Measurements from ENCODE around the gene DGKB. TPM values are rescaled to one million over a fixed set of nuclear protein-coding genes. Genes with fewer than 3 reads are reported as not detected.

DGKB gene
- total RNA-seq, 2 experiments from 2014 or later: not detected

DNA sequence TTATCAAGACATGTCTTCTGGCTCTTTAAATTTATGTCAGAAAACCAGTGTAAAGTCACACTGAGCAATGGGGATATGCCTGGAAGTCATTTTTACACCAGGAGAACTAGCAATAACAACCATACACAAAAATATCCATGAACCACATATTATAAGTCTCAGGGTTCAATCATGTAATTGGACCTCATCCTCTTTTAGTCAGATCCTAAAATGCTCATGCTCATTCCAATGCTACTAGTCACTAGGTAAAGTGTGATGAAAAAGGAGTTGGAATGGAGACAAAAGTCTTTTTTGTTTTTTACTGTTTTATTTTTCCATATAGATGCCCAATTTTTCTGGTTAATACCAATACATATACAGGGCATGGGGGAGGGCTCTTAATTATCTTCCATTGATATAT lies 306.1 kb downstream of the DGKB start:
- ChIA-PET CTCF (no interaction called here), POLR2A (no interaction called here)
- H3K36me3 Mint-ChIP-seq (ENCODE audit: low read depth): no peaks in the 10 kb centered on the region
- no peak overlapping the region for H3K27ac Mint-ChIP-seq
- H3K9me3 Mint-ChIP-seq: no peaks in the 10 kb centered on the region
- no peak overlapping the region for H3K4me3 Mint-ChIP-seq
- H3K27me3 Mint-ChIP-seq: no peaks in the 10 kb centered on the region
- DNase-seq: no peak
- no peaks in the 10 kb centered on the region for H3K4me1 Mint-ChIP-seq

DNA sequence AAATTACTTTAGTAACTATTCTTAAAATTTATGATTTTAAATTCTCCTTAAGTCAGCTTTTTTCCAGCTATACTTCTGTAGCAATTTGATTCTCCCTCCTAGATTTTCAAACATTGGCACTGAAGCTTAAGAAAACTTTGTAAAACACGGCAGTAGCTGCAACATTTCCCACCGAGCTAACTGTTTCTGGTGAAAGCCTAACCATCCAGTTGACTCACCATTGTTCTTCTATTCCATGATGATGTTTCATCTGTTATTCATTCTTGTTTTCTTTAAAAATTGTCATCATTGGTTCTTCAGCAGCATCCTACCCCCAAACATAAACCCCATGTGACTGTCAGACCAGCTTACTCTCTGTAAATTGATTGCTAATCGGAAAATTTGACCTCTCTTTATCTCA lies 312.3 kb downstream of the DGKB start:
- POLR2A ChIA-PET: no interaction called here
- no peaks in the 10 kb centered on the region for H3K36me3 Mint-ChIP-seq (ENCODE audit: low read depth)
- no peak for DNase-seq
- peaks cover 6% of the 10 kb centered on the region for H3K9me3 Mint-ChIP-seq
- no peaks in the 10 kb centered on the region for H3K4me1 Mint-ChIP-seq
- no peak overlapping the region for H3K4me3 Mint-ChIP-seq
- CTCF ChIA-PET: no interaction called here
- no peaks in the 10 kb centered on the region for H3K27me3 Mint-ChIP-seq
- H3K27ac Mint-ChIP-seq: no peak overlapping the region

DNA sequence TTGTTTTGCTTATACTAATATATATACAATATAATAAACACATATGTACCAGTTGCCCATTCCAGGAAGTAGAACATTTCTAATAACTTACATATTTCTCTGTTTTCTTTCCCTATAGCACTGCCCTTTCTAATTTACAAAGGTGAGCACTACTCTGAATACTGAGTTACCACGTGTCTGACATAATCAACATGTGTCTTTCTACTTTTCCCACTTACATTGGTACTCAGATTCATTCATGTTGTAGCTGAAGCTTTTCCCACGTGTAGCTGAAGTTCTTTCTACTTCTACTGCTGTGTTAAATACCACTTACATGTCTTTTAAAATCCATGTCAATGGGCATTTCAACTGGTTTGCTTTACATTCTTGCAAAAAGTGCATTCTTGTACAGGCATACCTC lies 317.3 kb downstream of the DGKB start:
- ChIA-PET POLR2A (no interaction called here), CTCF (no interaction called here)
- Mint-ChIP-seq H3K27ac (no peak overlapping the region), H3K9me3 (peaks cover 6% of the 10 kb centered on the region), H3K4me3 (no peak overlapping the region), H3K4me1 (no peaks in the 10 kb centered on the region), H3K36me3 (ENCODE audit: low read depth) (no peaks in the 10 kb centered on the region), H3K27me3 (no peaks in the 10 kb centered on the region)
- DNase-seq: no peak

DNA sequence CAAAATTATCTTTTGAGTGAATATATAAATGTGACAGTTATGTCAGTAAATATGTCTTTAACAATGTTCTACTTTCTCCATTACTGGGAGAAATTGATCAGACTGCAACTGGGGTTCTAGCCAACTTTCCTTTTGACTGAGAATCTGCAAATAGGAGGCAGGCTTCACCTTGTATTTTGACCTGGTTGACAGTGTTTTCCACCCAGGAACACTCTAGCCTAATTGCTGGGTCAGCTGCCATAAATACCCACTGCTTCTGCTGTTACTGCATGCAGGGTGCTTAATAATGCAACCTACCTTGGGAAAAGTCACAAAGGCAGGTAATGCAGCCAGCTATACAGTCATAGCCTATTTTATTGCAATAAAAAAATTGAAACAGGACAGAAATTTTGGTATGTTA lies 319.0 kb downstream of the DGKB start:
- no peaks in the 10 kb centered on the region for H3K27me3 Mint-ChIP-seq
- no peak for DNase-seq
- no peak overlapping the region for H3K27ac Mint-ChIP-seq
- ChIA-PET CTCF (no interaction called here), POLR2A (no interaction called here)
- peaks cover 6% of the 10 kb centered on the region for H3K9me3 Mint-ChIP-seq
- H3K36me3 Mint-ChIP-seq (ENCODE audit: low read depth): no peaks in the 10 kb centered on the region
- H3K4me3 Mint-ChIP-seq: no peak overlapping the region
- no peaks in the 10 kb centered on the region for H3K4me1 Mint-ChIP-seq

DNA sequence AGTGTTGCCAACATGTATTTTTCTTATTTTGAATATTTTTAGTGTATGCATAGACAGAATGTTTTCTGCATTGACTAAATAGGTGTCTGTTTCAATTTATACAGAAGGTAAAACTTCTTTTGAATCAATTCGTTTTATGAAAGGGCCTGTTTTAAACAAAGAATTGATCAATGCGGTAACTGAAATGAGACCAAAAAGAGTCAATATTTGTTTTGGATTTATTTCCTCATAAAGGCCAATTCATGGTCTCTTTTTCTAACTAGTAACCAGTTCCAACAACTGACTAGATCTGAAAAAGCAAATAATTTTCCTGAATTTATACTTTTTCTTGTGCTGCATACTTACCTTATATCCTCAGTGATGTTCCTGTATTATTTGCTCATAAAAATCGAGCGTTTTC lies 320.5 kb downstream of the DGKB start:
- Mint-ChIP-seq H3K4me3 (no peak overlapping the region), H3K27ac (no peak overlapping the region), H3K9me3 (peaks cover 6% of the 10 kb centered on the region), H3K27me3 (no peaks in the 10 kb centered on the region), H3K36me3 (ENCODE audit: low read depth) (no peaks in the 10 kb centered on the region), H3K4me1 (no peaks in the 10 kb centered on the region)
- no peak for DNase-seq
- ChIA-PET POLR2A (no interaction called here), CTCF (no interaction called here)

DNA sequence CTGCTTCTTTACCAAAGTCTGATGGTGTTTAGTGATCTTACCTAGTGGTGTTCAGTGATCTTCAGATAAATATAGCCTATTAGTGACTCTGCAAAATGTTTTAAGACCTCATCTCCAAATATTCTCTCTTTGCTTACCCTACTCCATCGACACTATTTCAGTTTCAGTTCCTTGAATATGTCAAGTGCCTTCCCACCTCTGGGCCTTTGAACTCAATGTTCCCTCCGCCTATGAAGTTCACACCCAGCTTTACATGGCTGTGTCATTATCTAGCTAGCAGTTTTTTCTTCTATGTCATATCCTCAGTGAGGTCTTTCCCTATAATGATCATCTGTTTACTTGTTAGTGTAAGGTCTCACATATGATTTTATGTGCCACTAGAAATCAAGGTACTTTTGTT lies 322.6 kb downstream of the DGKB start:
- no peak for DNase-seq
- H3K36me3 Mint-ChIP-seq (ENCODE audit: low read depth): no peaks in the 10 kb centered on the region
- POLR2A ChIA-PET: no interaction called here
- CTCF ChIA-PET: no interaction called here
- no peak overlapping the region for H3K4me3 Mint-ChIP-seq
- no peaks in the 10 kb centered on the region for H3K27me3 Mint-ChIP-seq
- H3K27ac Mint-ChIP-seq: no peak overlapping the region
- H3K4me1 Mint-ChIP-seq: no peaks in the 10 kb centered on the region
- H3K9me3 Mint-ChIP-seq: no peaks in the 10 kb centered on the region

DNA sequence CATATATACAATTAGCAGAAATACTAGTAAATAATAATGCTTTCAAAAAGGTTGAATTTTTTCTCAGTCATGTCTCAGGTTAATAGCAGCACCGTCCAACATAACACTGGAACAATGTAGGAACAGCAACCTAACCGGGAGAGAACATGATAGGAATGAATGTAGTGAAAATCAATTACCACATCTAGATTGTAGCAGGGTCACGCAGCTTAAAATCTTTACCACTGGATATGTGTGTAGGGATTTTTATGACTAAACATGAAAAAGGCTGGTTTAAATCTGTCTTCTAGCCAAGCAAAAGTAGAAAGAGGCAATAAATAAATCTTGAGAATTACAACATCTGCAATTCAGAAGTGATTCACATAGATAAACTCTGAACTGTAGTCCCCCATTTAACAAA lies 326.0 kb downstream of the DGKB start:
- Mint-ChIP-seq H3K9me3 (no peaks in the 10 kb centered on the region), H3K36me3 (ENCODE audit: low read depth) (no peaks in the 10 kb centered on the region), H3K27me3 (no peaks in the 10 kb centered on the region), H3K27ac (no peak overlapping the region), H3K4me3 (no peak overlapping the region), H3K4me1 (no peaks in the 10 kb centered on the region)
- CTCF ChIA-PET: no interaction called here
- POLR2A ChIA-PET: no interaction called here
- DNase-seq: no peak

DNA sequence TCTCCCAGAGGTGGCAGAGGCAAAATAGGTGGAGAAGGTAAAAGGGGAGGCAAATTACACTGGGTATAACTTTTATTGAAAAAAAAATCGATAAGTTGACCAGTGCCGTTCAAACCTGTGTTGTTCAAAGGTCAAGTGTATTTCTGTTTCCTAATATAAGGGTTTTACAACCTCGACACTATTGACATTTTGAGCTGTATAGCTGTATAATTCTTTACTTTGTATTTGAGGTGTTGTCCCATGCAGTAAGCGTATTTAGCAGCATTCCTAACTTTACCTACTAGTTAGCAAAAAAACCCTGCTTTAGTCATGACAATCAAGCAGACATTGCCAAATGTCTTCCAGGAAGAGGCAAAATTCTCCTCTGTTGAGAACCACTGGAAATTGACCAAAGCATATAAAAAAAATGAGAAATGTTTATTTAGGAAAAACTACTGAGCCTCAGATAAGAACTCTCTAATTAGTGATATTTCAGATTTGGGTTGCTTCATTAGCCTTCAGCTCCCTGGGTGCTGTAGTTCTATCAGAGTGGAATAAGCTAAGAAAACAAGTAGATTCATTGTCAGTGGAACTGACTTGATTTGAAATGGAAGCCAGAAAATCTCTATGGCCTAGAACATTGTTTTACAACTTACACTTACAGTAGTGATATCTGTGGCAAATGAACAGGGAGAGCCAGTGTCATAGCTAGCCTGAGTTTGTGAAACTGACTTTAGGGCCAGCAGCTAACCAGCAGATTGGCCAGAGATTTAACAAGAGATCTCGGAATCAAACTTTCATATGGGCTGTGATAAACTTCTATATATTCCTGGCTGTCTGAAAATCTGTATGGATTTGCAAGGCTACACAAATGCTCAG lies 331.6 kb downstream of the DGKB start:
- Mint-ChIP-seq H3K27me3 (no peaks in the 10 kb centered on the region), H3K4me1 (no peaks in the 10 kb centered on the region), H3K4me3 (no peak overlapping the region), H3K27ac (no peak overlapping the region), H3K36me3 (ENCODE audit: low read depth) (no peaks in the 10 kb centered on the region), H3K9me3 (no peaks in the 10 kb centered on the region)
- POLR2A ChIA-PET: no interaction called here
- CTCF ChIA-PET: no interaction called here
- DNase-seq: no peak

DNA sequence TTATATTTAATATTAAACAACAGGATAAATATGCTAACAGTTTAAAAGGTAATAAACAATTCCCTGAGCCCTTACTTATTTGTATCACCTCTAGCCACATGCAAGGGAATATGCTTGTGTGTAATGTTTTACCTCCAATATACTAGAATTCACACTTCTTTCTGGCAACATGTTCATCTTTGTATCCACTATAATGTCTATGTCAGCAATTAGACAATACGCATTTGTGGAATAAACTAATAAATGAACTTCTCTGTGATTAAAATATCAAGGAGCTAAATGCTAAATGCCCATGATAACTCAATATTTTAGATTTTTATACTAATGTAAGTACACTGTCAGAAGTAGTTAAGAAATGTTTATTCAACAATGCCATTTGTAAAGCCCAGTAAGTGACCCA lies 350.5 kb downstream of the DGKB start:
- no peaks in the 10 kb centered on the region for H3K4me1 Mint-ChIP-seq
- no peaks in the 10 kb centered on the region for H3K27me3 Mint-ChIP-seq
- DNase-seq: no peak
- no peaks in the 10 kb centered on the region for H3K9me3 Mint-ChIP-seq
- ChIA-PET POLR2A (no interaction called here), CTCF (no interaction called here)
- H3K36me3 Mint-ChIP-seq (ENCODE audit: low read depth): no peaks in the 10 kb centered on the region
- no peak overlapping the region for H3K4me3 Mint-ChIP-seq
- H3K27ac Mint-ChIP-seq: no peak overlapping the region

DNA sequence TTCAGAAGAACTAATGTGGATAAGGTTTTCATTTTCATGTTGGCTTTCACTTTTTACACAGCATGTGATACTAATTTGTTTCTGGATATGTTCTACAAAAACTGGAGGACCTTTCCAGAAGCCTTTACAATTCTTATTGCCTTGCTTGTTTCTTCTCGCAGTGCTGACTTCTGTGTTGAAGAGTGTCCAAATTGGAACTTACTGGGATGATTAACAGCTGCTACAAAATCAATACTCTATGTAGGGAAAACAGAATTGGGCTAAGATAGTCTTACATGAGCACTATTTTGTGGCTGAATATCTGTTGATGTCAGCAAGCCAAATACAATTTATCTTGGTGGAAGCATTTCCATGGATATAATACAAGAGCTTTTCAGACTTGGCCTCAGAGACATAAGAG lies 351.2 kb downstream of the DGKB start:
- Mint-ChIP-seq H3K9me3 (no peaks in the 10 kb centered on the region), H3K27me3 (no peaks in the 10 kb centered on the region), H3K4me3 (no peak overlapping the region), H3K4me1 (no peaks in the 10 kb centered on the region), H3K36me3 (ENCODE audit: low read depth) (no peaks in the 10 kb centered on the region), H3K27ac (no peak overlapping the region)
- DNase-seq: no peak
- POLR2A ChIA-PET: no interaction called here
- CTCF ChIA-PET: no interaction called here

DNA sequence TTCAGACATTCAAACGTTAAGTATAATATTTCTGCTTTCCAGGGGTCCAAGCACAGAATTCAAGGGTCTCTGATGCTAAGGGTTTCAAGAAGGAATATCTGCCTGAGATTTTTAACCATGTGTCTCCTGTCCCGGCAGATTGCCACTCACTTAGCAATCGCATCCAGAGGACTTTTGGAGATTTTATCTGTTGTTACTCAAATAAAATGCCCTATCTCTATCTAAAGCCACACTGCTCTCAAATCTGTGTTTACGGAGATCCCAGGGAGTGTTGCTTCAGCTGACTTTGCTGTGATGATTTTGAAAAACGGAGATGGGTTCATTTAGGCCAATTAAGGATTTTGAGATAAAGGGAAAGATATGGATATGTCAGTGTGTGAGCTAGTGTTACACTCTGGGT lies 359.9 kb downstream of the DGKB start:
- POLR2A ChIA-PET: no interaction called here
- Mint-ChIP-seq H3K36me3 (ENCODE audit: low read depth) (no peaks in the 10 kb centered on the region), H3K27me3 (no peaks in the 10 kb centered on the region), H3K4me1 (no peaks in the 10 kb centered on the region), H3K27ac (no peak overlapping the region), H3K9me3 (no peaks in the 10 kb centered on the region), H3K4me3 (no peak overlapping the region)
- CTCF ChIA-PET: no interaction called here
- DNase-seq: no peak

DNA sequence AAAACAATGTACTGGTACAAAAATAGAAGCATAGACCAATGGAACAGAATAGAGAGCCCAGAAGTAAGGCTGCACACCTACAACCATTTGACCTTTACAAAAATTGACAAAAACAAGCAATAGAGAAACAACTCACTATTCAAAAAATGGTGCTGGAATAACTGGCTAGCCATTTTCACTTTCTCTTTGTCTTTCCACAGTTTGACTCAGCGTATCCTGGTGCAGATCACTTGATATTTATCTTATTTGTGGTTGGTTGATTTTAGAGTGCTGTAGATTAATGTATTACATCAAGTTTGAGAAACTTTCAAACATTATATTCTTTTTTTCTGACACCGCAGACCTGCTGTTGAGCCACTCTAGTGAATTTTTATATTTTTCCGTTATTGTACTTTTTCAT lies 381.4 kb downstream of the DGKB start:
- Mint-ChIP-seq H3K9me3 (no peaks in the 10 kb centered on the region), H3K4me3 (no peak overlapping the region), H3K4me1 (no peaks in the 10 kb centered on the region), H3K27me3 (no peaks in the 10 kb centered on the region), H3K36me3 (ENCODE audit: low read depth) (no peaks in the 10 kb centered on the region), H3K27ac (no peak overlapping the region)
- DNase-seq: no peak
- POLR2A ChIA-PET: no interaction called here
- CTCF ChIA-PET: no interaction called here

DNA sequence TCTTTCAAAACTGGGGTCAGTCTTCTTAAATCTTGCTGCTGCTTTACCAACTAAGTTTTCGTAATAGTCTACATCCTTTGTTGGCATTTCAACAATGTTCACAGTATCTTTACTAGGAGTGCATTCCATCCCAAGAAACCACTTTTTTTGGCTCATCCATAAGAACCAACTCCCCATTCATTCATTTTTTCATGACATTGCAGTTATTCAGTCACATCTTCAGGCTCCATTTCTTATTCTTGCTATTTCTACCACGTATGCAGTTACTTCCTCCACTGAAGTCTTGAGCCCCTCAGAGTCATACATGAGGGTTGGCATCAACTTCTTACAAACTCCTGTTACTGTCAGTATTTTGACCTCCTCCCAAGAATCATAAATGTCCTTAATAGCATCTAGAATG lies 392.3 kb downstream of the DGKB start:
- Mint-ChIP-seq H3K27me3 (no peaks in the 10 kb centered on the region), H3K27ac (no peak overlapping the region)

DNA sequence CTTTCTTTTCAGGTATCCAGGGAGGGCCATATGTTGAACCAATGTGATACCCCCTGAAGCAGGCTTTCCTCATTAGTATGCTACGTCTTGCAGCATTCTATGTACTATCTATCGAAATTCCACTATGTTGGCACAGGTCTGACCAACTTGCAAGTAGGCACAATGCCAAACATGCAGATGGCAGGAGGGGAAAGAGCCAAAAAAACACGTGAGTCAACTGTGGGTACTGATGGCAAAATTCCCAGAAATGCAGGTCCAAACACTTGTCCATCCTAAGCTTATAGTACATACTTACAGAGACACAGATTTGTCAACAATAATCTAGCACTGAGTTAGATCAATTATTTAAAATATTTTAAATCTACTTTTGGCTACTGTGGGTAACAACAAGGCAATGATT lies 394.9 kb downstream of the DGKB start:
- CTCF ChIA-PET: no interaction called here
- no peak overlapping the region for H3K27ac Mint-ChIP-seq
- H3K4me1 Mint-ChIP-seq: no peaks in the 10 kb centered on the region
- peaks cover 2% of the 10 kb centered on the region for H3K9me3 Mint-ChIP-seq
- no peak for DNase-seq
- POLR2A ChIA-PET: no interaction called here
- no peaks in the 10 kb centered on the region for H3K27me3 Mint-ChIP-seq
- no peaks in the 10 kb centered on the region for H3K36me3 Mint-ChIP-seq (ENCODE audit: low read depth)
- no peak overlapping the region for H3K4me3 Mint-ChIP-seq

More for the DNA sequence above, 392.3 kb downstream of the DGKB start:
- ChIA-PET POLR2A (no interaction called here), CTCF (no interaction called here)
- Mint-ChIP-seq H3K9me3 (peaks cover 2% of the 10 kb centered on the region), H3K4me1 (no peaks in the 10 kb centered on the region), H3K4me3 (no peak overlapping the region), H3K36me3 (ENCODE audit: low read depth) (no peaks in the 10 kb centered on the region)
- no peak for DNase-seq

DNA sequence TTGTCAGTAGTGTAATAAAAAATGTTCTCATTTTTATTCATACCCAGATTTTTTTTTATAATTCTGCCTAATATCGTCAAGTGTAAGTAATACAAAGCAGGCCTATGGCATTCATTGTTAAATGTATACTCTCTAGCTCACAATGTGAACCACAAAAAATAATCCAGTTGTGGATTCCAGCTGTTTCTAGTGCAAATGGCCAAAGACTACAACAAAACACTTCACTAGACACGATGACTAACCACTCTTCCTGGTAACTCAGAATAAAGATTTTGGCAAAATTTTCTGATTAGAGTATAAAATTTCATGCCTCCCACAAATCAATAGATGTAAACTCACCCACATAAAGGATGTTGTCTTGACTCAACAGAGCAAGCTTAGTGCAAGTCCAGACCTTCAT lies 396.6 kb downstream of the DGKB start:
- Mint-ChIP-seq H3K4me1 (no peaks in the 10 kb centered on the region), H3K9me3 (peaks cover 2% of the 10 kb centered on the region), H3K36me3 (ENCODE audit: low read depth) (no peaks in the 10 kb centered on the region), H3K27me3 (no peaks in the 10 kb centered on the region), H3K27ac (no peak overlapping the region), H3K4me3 (no peak overlapping the region)
- CTCF ChIA-PET: no interaction called here
- POLR2A ChIA-PET: no interaction called here
- no peak for DNase-seq

All from activated CD4-positive, alpha-beta memory T cell treated with anti-CD3 and anti-CD28 coated beads, Interleukin-2, amount 10 ng/mL, durations not matched to agents 7 days and 5 days (primary cell).